HG02884 (cell line): ENCODE results near the gene PLA2G5.

Experiments used
- ATAC-seq: cut with Tn5 transposase; IDR thresholded peaks from one replicate; pipeline ENCODE4 v1.9.1; 2021; ENCODE audit warnings: mild to moderate bottlenecking, moderate library complexity; ENCODE audit not compliant: unreplicated experiment

PLA2G5 gene

GRCh38 chr1:20089328-20090077, 19.5 kb downstream of the PLA2G5 start:
- ATAC-seq: no peak

GRCh38 chr1:20090119-20090518, 20.1 kb downstream of the PLA2G5 start:
- no peak for ATAC-seq

- no peak for ATAC-seq
Measured at GRCh38 chr1:20090641-20091040, 20.6 kb downstream of the PLA2G5 start.

- ATAC-seq: no peak
Measured at GRCh38 chr1:20093303-20093702, 23.3 kb downstream of the PLA2G5 start.

- ATAC-seq: no peak
Measured at GRCh38 chr1:20093940-20094391, 24.0 kb downstream of the PLA2G5 start.

GRCh38 chr1:20095564-20096434, 25.8 kb downstream of the PLA2G5 start:
- no peak for ATAC-seq

GRCh38 chr1:20096840-20097447, 26.9 kb downstream of the PLA2G5 start:
- no peak for ATAC-seq

- no peak for ATAC-seq
Measured at GRCh38 chr1:20099533-20099932, 29.5 kb downstream of the PLA2G5 start.

GRCh38 chr1:20100632-20101355, 30.8 kb downstream of the PLA2G5 start:
- no peak for ATAC-seq

- no peak for ATAC-seq
Measured at GRCh38 chr1:20102875-20103274, 32.9 kb downstream of the PLA2G5 start.

GRCh38 chr1:20105856-20106255, 35.9 kb downstream of the PLA2G5 start:
- no peak for ATAC-seq

GRCh38 chr1:20107351-20107750, 37.4 kb downstream of the PLA2G5 start:
- no peak for ATAC-seq

GRCh38 chr1:20107796-20108195, 37.8 kb downstream of the PLA2G5 start:
- ATAC-seq: no peak

GRCh38 chr1:20108366-20109123, 38.6 kb downstream of the PLA2G5 start:
- ATAC-seq: no peak

GRCh38 chr1:20109223-20109856, 39.3 kb downstream of the PLA2G5 start:
- no peak for ATAC-seq

GRCh38 chr1:20110679-20111078, 40.7 kb downstream of the PLA2G5 start:
- no peak for ATAC-seq

- no peak for ATAC-seq
Measured at GRCh38 chr1:20111452-20111851, 41.5 kb downstream of the PLA2G5 start.

- no peak for ATAC-seq
Measured at GRCh38 chr1:20112279-20113000, 42.4 kb downstream of the PLA2G5 start.

- no peak for ATAC-seq
Measured at GRCh38 chr1:20114021-20114648, 44.1 kb downstream of the PLA2G5 start.
